Lower leg skin (tissue), 3 donors: ENCODE data around the gene PITX3.

Source experiments
- POLR2A ChIP-seq, 2 donors: fragments of 450-650 bp; IDR thresholded peaks; one replicate each; pipeline ENCODE4 v1.6.1; 2016 to 2017; ENCODE audit warnings: antibody characterized with exemption in 2 of 2, mild to moderate bottlenecking in 1 of 2, moderate library complexity in 1 of 2
- TF ChIP-seq, protein P1 (sequence below), 3 donors: fragments of 450-650 bp; IDR thresholded peaks; one replicate each; pipeline ENCODE4 v1.5.1; 2016; ENCODE audit warnings: antibody characterized with exemption in 3 of 3, mild to moderate bottlenecking in 3 of 3, moderate library complexity in 2 of 3

DNA sequence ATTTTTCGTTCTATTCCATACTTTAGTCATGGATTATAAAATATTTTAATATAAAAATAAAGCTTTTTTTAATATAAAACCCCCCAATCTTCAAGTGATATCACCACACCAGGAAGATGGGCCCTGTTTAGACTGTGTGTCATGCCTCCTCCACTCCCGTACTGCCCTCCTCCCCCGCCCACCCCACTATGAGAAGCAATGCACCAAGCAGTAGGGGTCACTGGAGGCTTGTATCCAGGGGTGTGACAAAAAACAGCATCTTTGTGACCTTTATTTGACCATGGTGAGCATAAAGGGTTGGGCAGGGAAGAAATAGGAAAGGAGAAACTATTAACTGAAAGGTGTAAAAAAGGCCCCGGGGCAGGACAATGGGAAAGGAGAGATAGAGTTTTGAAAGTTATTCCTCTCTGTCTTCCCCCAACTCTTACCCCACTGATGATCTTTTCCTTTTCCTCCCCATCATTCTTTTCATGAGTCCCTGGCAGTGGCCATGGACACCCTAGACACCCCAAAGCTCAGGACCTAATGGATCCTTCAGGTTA, 3.5 kb downstream of the PITX3 start:
- TF ChIP-seq, protein P1, sequence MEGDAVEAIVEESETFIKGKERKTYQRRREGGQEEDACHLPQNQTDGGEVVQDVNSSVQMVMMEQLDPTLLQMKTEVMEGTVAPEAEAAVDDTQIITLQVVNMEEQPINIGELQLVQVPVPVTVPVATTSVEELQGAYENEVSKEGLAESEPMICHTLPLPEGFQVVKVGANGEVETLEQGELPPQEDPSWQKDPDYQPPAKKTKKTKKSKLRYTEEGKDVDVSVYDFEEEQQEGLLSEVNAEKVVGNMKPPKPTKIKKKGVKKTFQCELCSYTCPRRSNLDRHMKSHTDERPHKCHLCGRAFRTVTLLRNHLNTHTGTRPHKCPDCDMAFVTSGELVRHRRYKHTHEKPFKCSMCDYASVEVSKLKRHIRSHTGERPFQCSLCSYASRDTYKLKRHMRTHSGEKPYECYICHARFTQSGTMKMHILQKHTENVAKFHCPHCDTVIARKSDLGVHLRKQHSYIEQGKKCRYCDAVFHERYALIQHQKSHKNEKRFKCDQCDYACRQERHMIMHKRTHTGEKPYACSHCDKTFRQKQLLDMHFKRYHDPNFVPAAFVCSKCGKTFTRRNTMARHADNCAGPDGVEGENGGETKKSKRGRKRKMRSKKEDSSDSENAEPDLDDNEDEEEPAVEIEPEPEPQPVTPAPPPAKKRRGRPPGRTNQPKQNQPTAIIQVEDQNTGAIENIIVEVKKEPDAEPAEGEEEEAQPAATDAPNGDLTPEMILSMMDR (IDR thresholded peaks at IDR 0.05) = no peak
- TF ChIP-seq POLR2A (IDR thresholded peaks at IDR 0.05) = no peak
